H1 (cell line): Measurements from ENCODE around the gene TMEM45A. TPM values are rescaled to one million over a fixed set of nuclear protein-coding genes. Genes with fewer than 3 reads are reported as not detected.

Source experiments
- CBX5 ChIP-seq: fragments of 300-800, 300-1000 bp; sonication (generic); IDR thresholded peaks from 2 replicates; pipeline ENCODE4 v1.7.1; 2016; ENCODE audit warnings: antibody characterized with exemption, low read length, low read depth
- CEBPB ChIP-seq: IDR thresholded peaks from 2 replicates; pipeline ENCODE4 v1.6.1; 2012; ENCODE audit warnings: low read depth, low read length
- EGR1 ChIP-seq: IDR thresholded peaks from 2 replicates; pipeline ENCODE4 v1.6.1; 2011; ENCODE audit warnings: low read depth, low read length, borderline replicate concordance
- EZH2 ChIP-seq: fragments of 200-600 bp; sonication (generic); IDR thresholded peaks from 2 replicates; pipeline ENCODE4 v1.7.1; 2012; ENCODE audit warnings: low read depth, mild to moderate bottlenecking, moderate library complexity, low read length, inconsistent platforms; ENCODE audit not compliant: severe bottlenecking
- HDAC2 ChIP-seq, 2 experiments: fragments of 300-600 bp in 1 of 2; sonication (generic) in 1 of 2; IDR thresholded peaks; 2 replicates each; pipeline ENCODE4 v1.6.1; 2011 to 2012; ENCODE audit warnings: low read depth in 2 of 2, low read length in 2 of 2, mild to moderate bottlenecking in 2 of 2, moderate library complexity in 2 of 2, borderline replicate concordance in 1 of 2, inconsistent platforms in 1 of 2
- JUND ChIP-seq: IDR thresholded peaks from 2 replicates; pipeline ENCODE4 v1.6.1; 2011; ENCODE audit warnings: mild to moderate bottlenecking, improper control_type of control experiment, low read length
- SP1 ChIP-seq: IDR thresholded peaks from 2 replicates; pipeline ENCODE4 v1.6.1; 2011; ENCODE audit warnings: low read depth, low read length
- polyA plus RNA-seq, 7 experiments: library from polyadenylated mRNA; depleted of rRNA in 3 of 7; stranded (reverse) in 5 of 7; unstranded in 2 of 7; fragments of >200 nt in 5 of 7; fragments of 200-250 nt in 2 of 7; gene quantifications; 1 replicate in 5 of 7; 2 replicates in 1 of 7; 4 replicates in 1 of 7; pipeline versions ENCODE4 v1.2.1 to v1.2.3, GENCODE V29; 2011 to 2013; ENCODE audit warnings: missing spikeins in 2 of 7, mixed read lengths in 2 of 7
- total RNA-seq: library from RNA; stranded (reverse); fragmentation: NEBNext Ultra II Directional; extraction: Animal tissue kit (Norgen Biotek cat#: 25700); gene quantifications from 2 replicates; pipeline ENCODE4 v1.2.1, GENCODE V29; 2021
- TF ChIP-seq, protein P1 (sequence below): fragments of 300-600 bp; sonication (generic); IDR thresholded peaks from 2 replicates; pipeline ENCODE4 v1.7.1; 2012; ENCODE audit warnings: low read length, moderate library complexity, mild to moderate bottlenecking, inconsistent platforms; ENCODE audit not compliant: insufficient replicate concordance

Gene TMEM45A
- total and polyA plus RNA-seq, 2 of the 8 experiments (the other 6 are each of a cell fraction or from before 2014, with no cell fraction given) = 12.9 to 14.2 TPM

GRCh38 chr3:100527347-100527735 lies 34.9 kb downstream of the TMEM45A start (continued):
- TF ChIP-seq, protein P1, sequence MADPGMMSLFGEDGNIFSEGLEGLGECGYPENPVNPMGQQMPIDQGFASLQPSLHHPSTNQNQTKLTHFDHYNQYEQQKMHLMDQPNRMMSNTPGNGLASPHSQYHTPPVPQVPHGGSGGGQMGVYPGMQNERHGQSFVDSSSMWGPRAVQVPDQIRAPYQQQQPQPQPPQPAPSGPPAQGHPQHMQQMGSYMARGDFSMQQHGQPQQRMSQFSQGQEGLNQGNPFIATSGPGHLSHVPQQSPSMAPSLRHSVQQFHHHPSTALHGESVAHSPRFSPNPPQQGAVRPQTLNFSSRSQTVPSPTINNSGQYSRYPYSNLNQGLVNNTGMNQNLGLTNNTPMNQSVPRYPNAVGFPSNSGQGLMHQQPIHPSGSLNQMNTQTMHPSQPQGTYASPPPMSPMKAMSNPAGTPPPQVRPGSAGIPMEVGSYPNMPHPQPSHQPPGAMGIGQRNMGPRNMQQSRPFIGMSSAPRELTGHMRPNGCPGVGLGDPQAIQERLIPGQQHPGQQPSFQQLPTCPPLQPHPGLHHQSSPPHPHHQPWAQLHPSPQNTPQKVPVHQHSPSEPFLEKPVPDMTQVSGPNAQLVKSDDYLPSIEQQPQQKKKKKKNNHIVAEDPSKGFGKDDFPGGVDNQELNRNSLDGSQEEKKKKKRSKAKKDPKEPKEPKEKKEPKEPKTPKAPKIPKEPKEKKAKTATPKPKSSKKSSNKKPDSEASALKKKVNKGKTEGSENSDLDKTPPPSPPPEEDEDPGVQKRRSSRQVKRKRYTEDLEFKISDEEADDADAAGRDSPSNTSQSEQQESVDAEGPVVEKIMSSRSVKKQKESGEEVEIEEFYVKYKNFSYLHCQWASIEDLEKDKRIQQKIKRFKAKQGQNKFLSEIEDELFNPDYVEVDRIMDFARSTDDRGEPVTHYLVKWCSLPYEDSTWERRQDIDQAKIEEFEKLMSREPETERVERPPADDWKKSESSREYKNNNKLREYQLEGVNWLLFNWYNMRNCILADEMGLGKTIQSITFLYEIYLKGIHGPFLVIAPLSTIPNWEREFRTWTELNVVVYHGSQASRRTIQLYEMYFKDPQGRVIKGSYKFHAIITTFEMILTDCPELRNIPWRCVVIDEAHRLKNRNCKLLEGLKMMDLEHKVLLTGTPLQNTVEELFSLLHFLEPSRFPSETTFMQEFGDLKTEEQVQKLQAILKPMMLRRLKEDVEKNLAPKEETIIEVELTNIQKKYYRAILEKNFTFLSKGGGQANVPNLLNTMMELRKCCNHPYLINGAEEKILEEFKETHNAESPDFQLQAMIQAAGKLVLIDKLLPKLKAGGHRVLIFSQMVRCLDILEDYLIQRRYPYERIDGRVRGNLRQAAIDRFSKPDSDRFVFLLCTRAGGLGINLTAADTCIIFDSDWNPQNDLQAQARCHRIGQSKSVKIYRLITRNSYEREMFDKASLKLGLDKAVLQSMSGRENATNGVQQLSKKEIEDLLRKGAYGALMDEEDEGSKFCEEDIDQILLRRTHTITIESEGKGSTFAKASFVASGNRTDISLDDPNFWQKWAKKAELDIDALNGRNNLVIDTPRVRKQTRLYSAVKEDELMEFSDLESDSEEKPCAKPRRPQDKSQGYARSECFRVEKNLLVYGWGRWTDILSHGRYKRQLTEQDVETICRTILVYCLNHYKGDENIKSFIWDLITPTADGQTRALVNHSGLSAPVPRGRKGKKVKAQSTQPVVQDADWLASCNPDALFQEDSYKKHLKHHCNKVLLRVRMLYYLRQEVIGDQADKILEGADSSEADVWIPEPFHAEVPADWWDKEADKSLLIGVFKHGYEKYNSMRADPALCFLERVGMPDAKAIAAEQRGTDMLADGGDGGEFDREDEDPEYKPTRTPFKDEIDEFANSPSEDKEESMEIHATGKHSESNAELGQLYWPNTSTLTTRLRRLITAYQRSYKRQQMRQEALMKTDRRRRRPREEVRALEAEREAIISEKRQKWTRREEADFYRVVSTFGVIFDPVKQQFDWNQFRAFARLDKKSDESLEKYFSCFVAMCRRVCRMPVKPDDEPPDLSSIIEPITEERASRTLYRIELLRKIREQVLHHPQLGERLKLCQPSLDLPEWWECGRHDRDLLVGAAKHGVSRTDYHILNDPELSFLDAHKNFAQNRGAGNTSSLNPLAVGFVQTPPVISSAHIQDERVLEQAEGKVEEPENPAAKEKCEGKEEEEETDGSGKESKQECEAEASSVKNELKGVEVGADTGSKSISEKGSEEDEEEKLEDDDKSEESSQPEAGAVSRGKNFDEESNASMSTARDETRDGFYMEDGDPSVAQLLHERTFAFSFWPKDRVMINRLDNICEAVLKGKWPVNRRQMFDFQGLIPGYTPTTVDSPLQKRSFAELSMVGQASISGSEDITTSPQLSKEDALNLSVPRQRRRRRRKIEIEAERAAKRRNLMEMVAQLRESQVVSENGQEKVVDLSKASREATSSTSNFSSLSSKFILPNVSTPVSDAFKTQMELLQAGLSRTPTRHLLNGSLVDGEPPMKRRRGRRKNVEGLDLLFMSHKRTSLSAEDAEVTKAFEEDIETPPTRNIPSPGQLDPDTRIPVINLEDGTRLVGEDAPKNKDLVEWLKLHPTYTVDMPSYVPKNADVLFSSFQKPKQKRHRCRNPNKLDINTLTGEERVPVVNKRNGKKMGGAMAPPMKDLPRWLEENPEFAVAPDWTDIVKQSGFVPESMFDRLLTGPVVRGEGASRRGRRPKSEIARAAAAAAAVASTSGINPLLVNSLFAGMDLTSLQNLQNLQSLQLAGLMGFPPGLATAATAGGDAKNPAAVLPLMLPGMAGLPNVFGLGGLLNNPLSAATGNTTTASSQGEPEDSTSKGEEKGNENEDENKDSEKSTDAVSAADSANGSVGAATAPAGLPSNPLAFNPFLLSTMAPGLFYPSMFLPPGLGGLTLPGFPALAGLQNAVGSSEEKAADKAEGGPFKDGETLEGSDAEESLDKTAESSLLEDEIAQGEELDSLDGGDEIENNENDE = no peak
- TF ChIP-seq JUND (no peak), EGR1 (no peak), SP1 (no peak), CEBPB (no peak), CBX5 (no peak), EZH2 (no peak), HDAC2 (IDR thresholded peaks at IDR 0.05; ENCODE audit: borderline replicate concordance in 1 of 2, low read depth in 2 of 2, low read length in 2 of 2) (no peak)
